Activated CD4-positive, CD25-positive, alpha-beta regulatory T cell treated with anti-CD3 and anti-CD28 coated beads, Interleukin-2, amount 50 U/mL, for 72 hours (primary cell): ENCODE results near the gene SDHA.
"Not testable (repeated sequence)": the region's sequence is repeated elsewhere in the genome, so short reads cannot be mapped to it uniquely, and the experiment has no call there.

Source experiments
- DNase-seq: peaks from one replicate; pipeline ENCODE4 v3.0.0; 2021

Gene SDHA

GRCh38 chr5:264338-264737 lies 46.2 kb downstream of the SDHA start:
- no peak for DNase-seq

- DNase-seq: not testable (repeated sequence)
Observed at GRCh38 chr5:266311-267026, 48.3 kb downstream of the SDHA start.

GRCh38 chr5:267716-268115 lies 49.6 kb downstream of the SDHA start:
- no peak for DNase-seq

GRCh38 chr5:270340-270739 lies 52.2 kb downstream of the SDHA start:
- no peak for DNase-seq

GRCh38 chr5:271828-272167 lies 53.7 kb downstream of the SDHA start:
- not testable (repeated sequence) for DNase-seq

- DNase-seq: not testable (repeated sequence)
Observed at GRCh38 chr5:273091-273490, 55.0 kb downstream of the SDHA start.

- DNase-seq: not testable (repeated sequence)
Observed at GRCh38 chr5:273491-273890, 55.4 kb downstream of the SDHA start.

- DNase-seq: not testable (repeated sequence)
Observed at GRCh38 chr5:274346-274745, 56.2 kb downstream of the SDHA start.

- no peak for DNase-seq
Observed at GRCh38 chr5:278646-279045, 60.5 kb downstream of the SDHA start.

- not testable (repeated sequence) for DNase-seq
Observed at GRCh38 chr5:279051-279665, 61.0 kb downstream of the SDHA start.

- no peak for DNase-seq
Observed at GRCh38 chr5:285991-286557, 68.0 kb downstream of the SDHA start.

- DNase-seq: not testable (repeated sequence)
Observed at GRCh38 chr5:290200-290599, 72.1 kb downstream of the SDHA start.

- not testable (repeated sequence) for DNase-seq
Observed at GRCh38 chr5:291345-291744, 73.2 kb downstream of the SDHA start.

GRCh38 chr5:294788-295187 lies 76.7 kb downstream of the SDHA start:
- DNase-seq: not testable (repeated sequence)

GRCh38 chr5:296207-296606 lies 78.1 kb downstream of the SDHA start:
- DNase-seq: not testable (repeated sequence)

- DNase-seq: not testable (repeated sequence)
Observed at GRCh38 chr5:296954-297353, 78.8 kb downstream of the SDHA start.

- not testable (repeated sequence) for DNase-seq
Observed at GRCh38 chr5:297448-297847, 79.3 kb downstream of the SDHA start.

GRCh38 chr5:297991-298736 lies 80.0 kb downstream of the SDHA start:
- DNase-seq: not testable (repeated sequence)

GRCh38 chr5:298737-299125 lies 80.6 kb downstream of the SDHA start:
- no peak for DNase-seq

- DNase-seq: not testable (repeated sequence)
Observed at GRCh38 chr5:299921-300320, 81.8 kb downstream of the SDHA start.

GRCh38 chr5:300691-301435 lies 82.7 kb downstream of the SDHA start:
- DNase-seq: not testable (repeated sequence)

GRCh38 chr5:302416-302815 lies 84.3 kb downstream of the SDHA start:
- not testable (repeated sequence) for DNase-seq

- no peak for DNase-seq
Observed at GRCh38 chr5:302966-303365, 84.8 kb downstream of the SDHA start.
